Measurements from ENCODE around the gene COX8C. TPM values are rescaled to one million over a fixed set of nuclear protein-coding genes. Genes with fewer than 3 reads are reported as not detected.
A peak's percentile ranks its signal among the peaks of the same experiment; 100 is the strongest.

The COX8C gene
- total and polyA plus RNA-seq, 10 of the 15 experiments (the other 5 are each of a cell fraction or from before 2014, with no cell fraction given), result 0.15 to 0.20 TPM; not detected in 8

- TF ChIP-seq MLLT1 (IDR thresholded peaks at IDR 0.05) (0 out of 2 replicates have a peak, but pooled peaks have one; percentile 31), PBX3 (IDR thresholded peaks at IDR 0.05; ENCODE audit: insufficient replicate concordance, low read depth, low read length) (no peak), ZNF207 (IDR thresholded peaks at IDR 0.05; ENCODE audit: borderline replicate concordance) (peak; percentile 15; the same call in 1 of the 2 replicates), CTCF (IDR thresholded peaks at IDR 0.05 in 2 of 3, conservative IDR thresholded peaks at IDR 0.05 in 1 of 3; ENCODE audit: control insufficient read depth in 2 of 3, extremely low read depth in 1 of 3, insufficient read depth in 1 of 3, low read depth in 3 of 3, low read length in 3 of 3) (peak in 2 of 3 experiments; percentile 4 to 9; a peak in 1 of 6 replicates), NFIC (IDR thresholded peaks at IDR 0.05; ENCODE audit: low read depth, low read length) (0 out of 2 replicates have a peak, but pooled peaks have one; percentile 30), CHD2 (IDR thresholded peaks at IDR 0.05; ENCODE audit: borderline replicate concordance, low read depth, low read length) (0 out of 2 replicates have a peak, but pooled peaks have one; percentile 24), USF1 (IDR thresholded peaks at IDR 0.05; ENCODE audit: borderline replicate concordance, extremely low read length, insufficient read depth, low read depth, low read length) (peak; percentile 95), E2F8 (IDR thresholded peaks at IDR 0.05; ENCODE audit: low read depth, partially characterized antibody) (peak; percentile 26), RCOR1 (conservative IDR thresholded peaks at IDR 0.05; ENCODE audit: low read depth, low read length) (0 out of 2 replicates have a peak, but pooled peaks have one; percentile 17), IKZF2 (IDR thresholded peaks at IDR 0.05) (peak in 1 of 2 experiments; percentile 26; a peak in 2 of 4 replicates), NBN (IDR thresholded peaks at IDR 0.05) (peak; percentile 59; the same call in 1 of the 2 replicates), BCL11A (IDR thresholded peaks at IDR 0.05; ENCODE audit: low read depth, low read length) (no peak), TCF3 (IDR thresholded peaks at IDR 0.05; ENCODE audit: borderline replicate concordance, insufficient read depth, low read depth, low read length) (no peak), NKRF (conservative IDR thresholded peaks at IDR 0.05) (peak; percentile 72), MTA2 (IDR thresholded peaks at IDR 0.05; ENCODE audit: low read depth) (peak; percentile 22; the same call in 1 of the 2 replicates), RAD21 (IDR thresholded peaks at IDR 0.05; ENCODE audit: insufficient read depth, low read depth, low read length) (peak; percentile 16; the same call in 1 of the 2 replicates), TCF12 (IDR thresholded peaks at IDR 0.05; ENCODE audit: low read depth, low read length) (no peak)
Measured at GRCh38 chr14:93332853-93333630, 13.9 kb upstream of the COX8C start, which contains the start of gene BTBD7 (continued).

All from GM12878 (cell line).